ENCODE results near the gene LMNTD2. TPM values are rescaled to one million over a fixed set of nuclear protein-coding genes. Genes with fewer than 3 reads are reported as not detected.

The LMNTD2 gene
- total RNA-seq, 1 donor from 2014 or later = 2.3 TPM

- Mint-ChIP-seq H3K27ac (ENCODE audit: unreplicated experiment) (no peak overlapping the region), H3K36me3 (ENCODE audit: unreplicated experiment) (no peaks in the 10 kb centered on the region), H3K9me3 (ENCODE audit: unreplicated experiment) (peaks cover 5% of the 10 kb centered on the region), H3K27me3 (ENCODE audit: unreplicated experiment) (peaks cover 4% of the 10 kb centered on the region), H3K4me3 (ENCODE audit: unreplicated experiment) (no peak overlapping the region), H3K4me1 (ENCODE audit: low read depth, unreplicated experiment) (peaks cover 2% of the 10 kb centered on the region)
- TF ChIP-seq, protein P1, sequence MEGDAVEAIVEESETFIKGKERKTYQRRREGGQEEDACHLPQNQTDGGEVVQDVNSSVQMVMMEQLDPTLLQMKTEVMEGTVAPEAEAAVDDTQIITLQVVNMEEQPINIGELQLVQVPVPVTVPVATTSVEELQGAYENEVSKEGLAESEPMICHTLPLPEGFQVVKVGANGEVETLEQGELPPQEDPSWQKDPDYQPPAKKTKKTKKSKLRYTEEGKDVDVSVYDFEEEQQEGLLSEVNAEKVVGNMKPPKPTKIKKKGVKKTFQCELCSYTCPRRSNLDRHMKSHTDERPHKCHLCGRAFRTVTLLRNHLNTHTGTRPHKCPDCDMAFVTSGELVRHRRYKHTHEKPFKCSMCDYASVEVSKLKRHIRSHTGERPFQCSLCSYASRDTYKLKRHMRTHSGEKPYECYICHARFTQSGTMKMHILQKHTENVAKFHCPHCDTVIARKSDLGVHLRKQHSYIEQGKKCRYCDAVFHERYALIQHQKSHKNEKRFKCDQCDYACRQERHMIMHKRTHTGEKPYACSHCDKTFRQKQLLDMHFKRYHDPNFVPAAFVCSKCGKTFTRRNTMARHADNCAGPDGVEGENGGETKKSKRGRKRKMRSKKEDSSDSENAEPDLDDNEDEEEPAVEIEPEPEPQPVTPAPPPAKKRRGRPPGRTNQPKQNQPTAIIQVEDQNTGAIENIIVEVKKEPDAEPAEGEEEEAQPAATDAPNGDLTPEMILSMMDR (IDR thresholded peaks at IDR 0.05; ENCODE audit: partially characterized antibody, unreplicated experiment) = no peak
- DNase-seq = no peak
Observed at GRCh38 chr11:533586-534395, 26.7 kb downstream of the LMNTD2 start.

DNA sequence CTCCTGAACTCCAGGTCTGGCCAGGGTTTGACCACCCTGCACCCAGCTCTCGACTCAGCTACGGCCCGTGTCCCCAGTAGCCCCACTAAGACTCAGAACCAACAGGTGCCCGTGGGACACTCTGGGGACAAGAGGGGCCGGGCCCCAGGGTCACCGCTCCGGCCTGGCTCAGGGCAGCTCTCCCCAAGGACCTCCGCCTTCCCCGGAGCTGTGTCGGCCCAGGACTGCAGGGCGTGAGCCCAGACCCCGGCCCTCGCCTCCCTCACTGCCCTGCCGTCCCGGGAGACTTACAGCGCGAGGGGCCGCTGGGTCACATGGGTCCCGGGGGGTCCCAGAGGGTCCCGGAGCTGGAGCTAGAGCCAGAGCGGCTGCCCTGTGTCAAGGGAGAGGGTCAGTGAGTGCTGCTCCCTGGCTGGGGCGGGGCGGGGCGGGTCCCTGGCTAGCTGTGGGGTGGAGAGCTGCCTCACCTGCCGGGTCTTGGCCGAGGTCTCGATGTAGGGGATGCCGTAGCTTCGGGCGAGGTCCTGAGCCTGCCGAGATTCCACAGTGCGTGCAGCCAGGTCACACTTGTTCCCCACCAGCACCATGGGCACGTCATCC lies 27.5 kb downstream of the LMNTD2 start:
- Mint-ChIP-seq H3K27me3 (ENCODE audit: unreplicated experiment) (peaks cover 4% of the 10 kb centered on the region), H3K4me1 (ENCODE audit: low read depth, unreplicated experiment) (peaks cover 2% of the 10 kb centered on the region), H3K27ac (ENCODE audit: unreplicated experiment) (no peak overlapping the region), H3K36me3 (ENCODE audit: unreplicated experiment) (no peaks in the 10 kb centered on the region), H3K4me3 (ENCODE audit: unreplicated experiment) (no peak overlapping the region), H3K9me3 (ENCODE audit: unreplicated experiment) (peaks cover 5% of the 10 kb centered on the region)
- TF ChIP-seq, protein P1 (IDR thresholded peaks at IDR 0.05; ENCODE audit: partially characterized antibody, unreplicated experiment) = no peak
- no peak for DNase-seq

GRCh38 chr11:532527-532985 lies 28.0 kb downstream of the LMNTD2 start:
- Mint-ChIP-seq H3K9me3 (ENCODE audit: unreplicated experiment) (peaks cover 5% of the 10 kb centered on the region), H3K27ac (ENCODE audit: unreplicated experiment) (no peak overlapping the region), H3K36me3 (ENCODE audit: unreplicated experiment) (no peaks in the 10 kb centered on the region), H3K4me3 (ENCODE audit: unreplicated experiment) (no peak overlapping the region), H3K4me1 (ENCODE audit: low read depth, unreplicated experiment) (peaks cover 2% of the 10 kb centered on the region), H3K27me3 (ENCODE audit: unreplicated experiment) (peaks cover 4% of the 10 kb centered on the region)
- DNase-seq = no peak
- TF ChIP-seq, protein P1 (IDR thresholded peaks at IDR 0.05; ENCODE audit: partially characterized antibody, unreplicated experiment) = no peak

GRCh38 chr11:531919-532526 lies 28.5 kb downstream of the LMNTD2 start:
- Mint-ChIP-seq H3K27ac (ENCODE audit: unreplicated experiment) (no peak overlapping the region), H3K27me3 (ENCODE audit: unreplicated experiment) (peaks cover 4% of the 10 kb centered on the region), H3K9me3 (ENCODE audit: unreplicated experiment) (peaks cover 5% of the 10 kb centered on the region), H3K4me3 (ENCODE audit: unreplicated experiment) (no peak overlapping the region), H3K36me3 (ENCODE audit: unreplicated experiment) (no peaks in the 10 kb centered on the region), H3K4me1 (ENCODE audit: low read depth, unreplicated experiment) (peaks cover 2% of the 10 kb centered on the region)
- TF ChIP-seq, protein P1 (IDR thresholded peaks at IDR 0.05; ENCODE audit: partially characterized antibody, unreplicated experiment) = no peak
- DNase-seq = no peak
